HL-60 (cell line): ENCODE results near the gene THSD7A.

Experiments used
- DNase-seq, 2 experiments: peaks; one replicate each; pipeline ENCODE4 v3.0.0-alpha.2; 2010 to 2020; ENCODE audit warnings: low read depth in 1 of 2, low spot score in 1 of 2
- H3K27ac ChIP-seq: fragments of 250-450 bp; sonication (Bioruptor Pico); replicated peaks from 2 replicates; pipeline ENCODE4 v1.5.1; 2020; ENCODE audit warnings: mild to moderate bottlenecking, moderate library complexity
- H3K27me3 ChIP-seq: fragments of 250-450 bp; sonication (Bioruptor Pico); 2 replicates; pipeline ENCODE4 v1.5.1; 2021; ENCODE audit warnings: mild to moderate bottlenecking, moderate library complexity; ENCODE audit not compliant: insufficient read depth, poor library complexity, severe bottlenecking
- H3K4me3 ChIP-seq: replicated peaks from 2 replicates; pipeline ENCODE4 v1.5.1; 2011; ENCODE audit warnings: mild to moderate bottlenecking, control low read depth, low read length; ENCODE audit not compliant: insufficient read depth
- CTCF ChIP-seq: IDR thresholded peaks from one replicate; pipeline ENCODE4 v1.5.1; 2011; ENCODE audit warnings: low read length, control low read depth, inconsistent platforms; ENCODE audit not compliant: insufficient read depth
- GABPA ChIP-seq: IDR thresholded peaks from 2 replicates; pipeline ENCODE4 v1.6.1; 2012; ENCODE audit warnings: low read depth
- POLR2AphosphoS5 ChIP-seq: IDR thresholded peaks from 2 replicates; pipeline ENCODE4 v1.6.1; 2012; ENCODE audit warnings: low read depth
- REST ChIP-seq: IDR thresholded peaks from 2 replicates; pipeline ENCODE4 v1.6.1; 2012; ENCODE audit warnings: low read depth; ENCODE audit not compliant: insufficient replicate concordance
- SPI1 ChIP-seq: IDR thresholded peaks from 2 replicates; pipeline ENCODE4 v1.6.1; 2012; ENCODE audit warnings: low read depth, mild to moderate bottlenecking, borderline replicate concordance

THSD7A gene

GRCh38 chr7:11804621-11805020, 27.4 kb downstream of the THSD7A start:
- no peak overlapping the region for H3K27ac ChIP-seq
- TF ChIP-seq SPI1: no peak
- no peak for TF ChIP-seq POLR2AphosphoS5
- no peak for TF ChIP-seq REST
- no peak for TF ChIP-seq CTCF
- no peak for TF ChIP-seq GABPA

GRCh38 chr7:11795231-11795630, 36.8 kb downstream of the THSD7A start:
- DNase-seq: no peak
- Histone ChIP-seq H3K27ac (no peak overlapping the region), H3K4me3 (no peak overlapping the region), H3K27me3 (no peaks in the 10 kb centered on the region)
- TF ChIP-seq SPI1 (no peak), REST (no peak), CTCF (no peak), GABPA (no peak), POLR2AphosphoS5 (no peak)

More at GRCh38 chr7:11804621-11805020, 27.4 kb downstream of the THSD7A start:
- no peak overlapping the region for H3K4me3 ChIP-seq
- no peak for DNase-seq
- no peaks in the 10 kb centered on the region for H3K27me3 ChIP-seq

- DNase-seq: no peak
Observed at GRCh38 chr7:11792166-11792565, 39.8 kb downstream of the THSD7A start.

More at GRCh38 chr7:11792166-11792565, 39.8 kb downstream of the THSD7A start:
- Histone ChIP-seq H3K27ac (no peak overlapping the region), H3K27me3 (no peaks in the 10 kb centered on the region), H3K4me3 (no peak overlapping the region)
- TF ChIP-seq POLR2AphosphoS5 (no peak), REST (no peak), GABPA (no peak), SPI1 (no peak), CTCF (no peak)
